Subcutaneous adipose tissue (tissue), 4 donors: ENCODE measurements around the gene HMGCS2. TPM values are rescaled to one million over a fixed set of nuclear protein-coding genes. Genes with fewer than 3 reads are reported as not detected.

Experiments used
- CTCF ChIP-seq: fragments of 450-650 bp; IDR thresholded peaks from one replicate; pipeline ENCODE4 v1.5.1; 2016; ENCODE audit warnings: low read depth, mild to moderate bottlenecking, control low read depth, antibody characterized with exemption, moderate library complexity
- total RNA-seq, 4 donors: library from RNA; depleted of rRNA; stranded (reverse); fragments of >200 nt; gene quantifications; one replicate each; pipeline ENCODE4 v1.1.0, GENCODE V29; 2016

HMGCS2 gene
- under 1 TPM in 2 of 4 donors, not detected in 2; 0.34 to 0.49 TPM for total RNA-seq

- TF ChIP-seq CTCF = no peak
Observed at GRCh38 chr1:119768778-119769177, at the start of gene HMGCS2. HMGCS2 (minus strand) TSS chr1:119768905; CDS start chr1:119768844, 61 bp downstream.

GRCh38 chr1:119818181-119818580, 49.5 kb upstream of the HMGCS2 start:
- TF ChIP-seq CTCF = no peak

GRCh38 chr1:119816407-119816806, 47.7 kb upstream of the HMGCS2 start:
- no peak for TF ChIP-seq CTCF

- TF ChIP-seq CTCF = no peak
Observed at GRCh38 chr1:119815928-119816327, 47.2 kb upstream of the HMGCS2 start.

- TF ChIP-seq CTCF = no peak
Observed at GRCh38 chr1:119815361-119815760, 46.7 kb upstream of the HMGCS2 start.

GRCh38 chr1:119814288-119814687, 45.6 kb upstream of the HMGCS2 start:
- no peak for TF ChIP-seq CTCF

GRCh38 chr1:119811985-119812557, 43.4 kb upstream of the HMGCS2 start:
- TF ChIP-seq CTCF = no peak
